HG02840 (cell line): ENCODE measurements around the gene KANSL1.

Source experiments
- ATAC-seq: cut with Tn5 transposase; IDR thresholded peaks from one replicate; pipeline ENCODE4 v1.9.1; 2021; ENCODE audit warnings: mild to moderate bottlenecking, moderate library complexity, moderate number of reproducible peaks; ENCODE audit not compliant: unreplicated experiment, low FRiP score

The KANSL1 gene

GRCh38 chr17:46044989-46045388, 148.2 kb downstream of the KANSL1 start:
- ATAC-seq = no peak

GRCh38 chr17:46044286-46044928, 148.8 kb downstream of the KANSL1 start:
- no peak for ATAC-seq

- ATAC-seq = no peak
These were observed 149.6 kb downstream of the KANSL1 start for GRCh38 chr17:46043606-46044005.

DNA sequence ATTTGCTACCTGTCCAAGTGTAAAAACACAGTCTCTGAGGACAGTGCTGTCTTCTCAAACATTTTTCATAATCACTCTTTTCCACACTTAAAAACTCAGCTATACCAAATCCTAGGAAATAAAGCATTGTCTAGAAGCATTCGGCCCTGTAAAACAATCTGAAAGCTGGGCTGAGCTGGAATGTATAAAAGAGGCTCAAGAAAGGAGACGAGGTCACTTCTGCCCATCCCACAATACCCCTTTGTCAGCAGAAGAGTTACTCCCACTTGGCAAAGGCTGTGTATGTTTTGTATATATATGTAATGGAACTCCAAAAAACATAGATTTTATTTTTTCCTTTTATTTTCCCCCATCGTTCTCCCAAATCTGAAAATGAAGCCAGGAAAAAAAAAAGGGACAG, 150.3 kb downstream of the KANSL1 start:
- ATAC-seq = no peak

DNA sequence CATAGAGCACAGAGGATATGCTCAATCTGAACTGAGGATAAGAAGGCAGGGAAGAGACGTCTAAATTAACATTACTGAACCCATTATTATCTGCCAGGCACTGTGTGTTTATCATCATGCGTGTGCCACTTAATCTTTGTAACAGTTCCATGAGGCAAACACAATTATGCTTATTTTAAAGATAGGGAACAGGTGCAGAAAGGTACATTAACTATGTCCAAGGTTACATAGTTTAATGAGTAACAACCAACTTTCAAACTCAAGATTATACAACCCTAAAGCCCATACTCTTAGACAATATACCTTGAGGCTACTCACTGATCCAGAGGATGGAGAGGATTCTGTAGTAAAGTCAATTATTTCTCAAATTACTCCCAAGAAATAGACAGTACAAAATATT, 151.0 kb downstream of the KANSL1 start:
- ATAC-seq = no peak

DNA sequence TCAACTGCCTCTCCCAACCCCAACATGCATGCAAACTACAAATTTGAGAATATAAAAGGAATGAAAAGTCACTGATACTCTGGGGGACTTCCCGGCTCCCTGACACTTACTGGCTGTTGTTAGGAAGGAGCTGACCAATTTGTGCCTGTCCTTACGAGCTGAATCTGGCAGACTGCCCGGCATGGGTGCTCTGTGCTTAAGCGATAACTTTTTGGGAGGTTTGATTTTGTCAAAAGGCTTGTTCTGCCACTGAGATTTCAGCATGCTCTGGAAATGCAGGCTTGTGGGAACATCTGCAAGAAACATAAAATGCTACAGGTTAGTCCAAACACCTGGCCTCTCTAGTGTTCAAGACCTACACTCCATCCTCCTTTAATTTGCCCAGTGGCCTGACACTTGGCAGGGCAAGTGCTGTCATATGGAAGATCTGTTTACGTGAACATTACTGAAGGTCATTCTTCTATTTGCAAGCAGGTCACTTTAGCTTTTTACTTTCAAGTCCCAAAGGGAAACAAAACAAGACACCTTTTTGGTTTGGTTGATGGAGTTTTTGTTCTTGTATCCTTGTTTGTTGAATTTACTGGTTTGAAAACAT, 153.5 kb downstream of the KANSL1 start:
- no peak for ATAC-seq

DNA sequence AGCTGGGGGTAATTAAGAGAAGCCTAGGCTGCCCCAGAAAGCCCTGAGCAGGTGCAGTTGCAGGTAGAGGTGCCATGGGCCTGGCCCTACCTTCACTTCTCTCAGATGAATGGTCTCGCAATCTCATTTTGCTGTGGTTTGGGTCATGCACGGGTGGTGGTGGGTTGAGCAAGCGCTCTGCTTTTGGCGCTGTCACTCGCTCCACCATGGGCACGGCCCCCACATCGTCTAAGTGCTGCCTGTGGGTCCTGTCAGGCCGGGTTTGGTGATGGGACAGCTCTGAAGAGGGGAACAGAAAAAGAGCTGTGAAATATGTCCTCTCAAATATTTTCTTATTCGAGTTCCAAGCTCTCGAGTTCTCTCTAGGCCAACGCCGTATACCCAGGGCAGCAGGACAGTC, 154.3 kb downstream of the KANSL1 start:
- no peak for ATAC-seq

GRCh38 chr17:46038414-46038813, 154.8 kb downstream of the KANSL1 start:
- no peak for ATAC-seq

DNA sequence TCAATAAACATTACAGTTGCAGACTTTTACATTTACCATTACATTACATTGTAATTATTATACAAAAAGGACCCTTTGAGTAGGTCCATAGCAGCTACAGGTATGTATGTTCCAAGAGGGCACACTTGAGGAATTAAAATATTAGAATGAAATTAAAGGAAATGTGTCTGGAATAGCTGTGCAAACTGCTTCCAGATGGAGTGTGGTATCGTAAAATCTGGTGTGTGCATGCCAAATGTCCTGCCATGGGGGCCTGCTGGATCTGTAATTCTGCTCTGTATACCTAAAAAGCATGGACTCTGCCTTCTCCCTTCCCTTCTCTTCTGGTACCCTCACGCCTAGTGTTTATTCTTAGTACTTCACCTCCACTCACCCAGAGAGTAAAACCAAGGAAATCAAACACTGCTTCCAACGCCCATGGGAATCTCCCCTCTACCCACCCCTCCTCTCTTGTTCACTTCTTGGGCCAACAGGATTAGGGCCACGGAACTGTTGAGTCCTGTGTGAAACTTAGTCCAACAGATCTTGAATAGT, 155.4 kb downstream of the KANSL1 start:
- no peak for ATAC-seq

DNA sequence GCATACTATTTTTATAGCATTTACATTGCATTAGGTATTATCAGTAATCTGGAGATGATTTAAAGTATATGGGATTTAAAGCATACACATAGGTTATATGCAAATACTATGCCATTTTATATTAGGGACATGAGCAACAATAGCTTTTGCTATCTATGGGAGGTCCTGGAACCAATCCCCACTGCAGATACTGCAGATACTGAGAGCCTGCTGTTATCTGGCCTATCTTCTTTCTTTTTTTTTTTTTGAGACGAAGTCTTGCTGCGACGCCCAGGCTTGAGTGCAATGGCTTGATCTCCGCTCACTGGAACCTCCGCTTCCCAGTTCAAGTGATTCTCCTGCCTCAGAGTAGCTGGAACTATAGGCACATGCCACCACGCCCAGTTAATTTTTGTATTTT, 156.7 kb downstream of the KANSL1 start:
- ATAC-seq = no peak

- no peak for ATAC-seq
These were observed 158.0 kb downstream of the KANSL1 start for GRCh38 chr17:46035112-46035818.

DNA sequence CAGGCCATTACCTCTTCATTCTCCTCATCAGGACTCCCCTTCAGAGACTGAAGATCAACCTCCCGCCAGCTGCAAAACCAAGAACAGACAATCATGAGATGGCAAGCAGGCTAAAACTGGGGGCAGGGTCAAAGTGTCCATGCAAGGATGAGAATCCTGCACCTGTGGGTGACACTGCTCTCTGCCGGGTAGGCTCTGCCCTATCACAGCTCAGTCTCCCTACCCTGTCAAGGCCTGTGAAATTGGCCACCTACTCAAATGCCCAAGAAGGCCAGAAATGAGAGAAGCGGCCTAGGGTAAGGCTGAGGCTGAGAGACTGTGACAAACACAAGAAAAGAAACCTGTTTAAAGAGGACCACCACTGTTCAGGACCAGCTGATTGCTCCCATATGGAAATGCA, 159.8 kb downstream of the KANSL1 start:
- ATAC-seq = no peak

DNA sequence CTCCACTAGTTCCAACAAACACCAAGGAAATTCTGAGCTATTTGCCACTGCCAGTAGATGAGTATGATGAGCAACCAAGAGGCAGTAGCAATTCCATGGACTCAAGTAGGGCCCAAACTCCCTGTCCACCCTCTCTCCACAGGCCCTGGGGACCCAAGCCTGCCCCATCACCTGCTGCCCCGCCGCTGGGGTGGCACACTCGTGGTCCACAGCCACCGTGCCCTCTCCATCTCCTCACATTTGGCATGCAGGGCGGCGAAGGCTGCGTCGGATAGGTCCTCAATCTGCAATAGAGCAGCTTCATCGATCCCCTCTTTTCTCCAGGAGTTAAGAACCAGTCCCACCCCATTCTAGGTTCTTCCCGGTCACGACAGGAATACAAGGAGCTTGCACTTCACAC, 160.3 kb downstream of the KANSL1 start:
- no peak for ATAC-seq

- no peak for ATAC-seq
These were observed 161.3 kb downstream of the KANSL1 start for GRCh38 chr17:46031920-46032319.

- ATAC-seq = no peak
These were observed 161.8 kb downstream of the KANSL1 start for GRCh38 chr17:46031440-46031839.

DNA sequence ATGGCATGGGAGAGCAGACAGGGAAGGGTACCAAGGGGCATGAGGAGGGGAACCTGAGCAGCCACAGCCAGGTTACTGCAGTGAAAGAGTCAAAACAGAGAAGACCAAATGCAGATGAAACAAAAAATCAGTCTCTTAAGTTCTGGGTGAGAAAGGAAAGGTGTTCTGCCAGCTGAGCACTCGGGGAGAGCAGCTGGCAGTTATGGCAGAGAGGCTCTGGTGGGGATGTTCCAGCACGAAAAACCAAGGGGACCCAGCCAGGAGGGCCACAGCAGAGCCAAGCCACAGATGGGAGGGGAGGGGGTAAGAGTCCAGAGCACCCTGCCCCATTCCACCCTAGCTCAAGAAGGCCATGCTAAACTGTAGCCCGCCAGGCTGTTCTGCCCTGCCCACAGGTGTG, 162.5 kb downstream of the KANSL1 start:
- ATAC-seq = no peak

DNA sequence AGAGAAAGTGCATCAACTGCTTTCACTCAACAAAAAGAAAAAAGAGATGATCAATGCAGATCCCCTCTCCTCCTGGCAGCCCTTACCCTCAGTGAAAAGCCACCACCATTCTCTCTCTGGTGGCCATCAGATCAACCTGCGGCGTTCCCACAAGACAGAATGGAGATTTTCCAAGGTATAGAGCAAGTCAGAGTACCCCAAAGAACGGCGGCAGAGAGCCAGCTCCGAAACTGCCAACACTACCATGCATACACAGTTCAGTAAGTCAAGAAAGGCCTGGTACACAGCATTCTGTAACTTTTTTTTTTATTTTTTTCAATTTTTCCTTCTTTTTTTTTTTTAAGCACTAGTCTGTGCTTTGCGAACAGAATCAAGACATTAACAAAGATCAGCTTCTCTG, 163.6 kb downstream of the KANSL1 start:
- ATAC-seq = no peak

DNA sequence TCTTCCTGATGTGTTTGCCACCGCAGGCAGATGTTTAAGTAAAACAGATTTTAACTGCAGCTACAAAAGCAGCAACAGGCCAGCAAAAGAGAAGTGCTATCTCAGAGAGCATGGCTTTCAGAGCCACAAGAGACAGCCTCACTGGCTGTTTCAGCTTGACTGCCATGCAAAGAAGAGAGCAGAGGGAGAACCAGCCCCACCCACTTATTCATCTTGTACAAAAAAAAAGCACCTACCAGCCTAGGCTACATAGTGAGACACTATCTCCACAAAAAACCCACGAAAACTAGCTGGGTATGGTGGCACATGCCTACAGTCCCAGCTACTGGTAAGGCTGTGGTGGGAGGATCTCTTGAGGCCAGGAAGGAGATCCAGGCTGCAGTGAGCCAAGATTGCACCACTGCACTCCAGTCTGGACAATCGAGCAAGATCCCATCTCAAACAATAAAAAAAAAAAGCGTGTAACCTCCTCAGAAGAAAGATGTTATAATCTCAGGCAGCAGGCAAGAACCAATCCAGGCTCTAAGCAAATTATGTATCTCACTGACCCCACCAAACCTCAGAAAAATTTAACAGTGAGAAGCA, 164.2 kb downstream of the KANSL1 start:
- no peak for ATAC-seq

DNA sequence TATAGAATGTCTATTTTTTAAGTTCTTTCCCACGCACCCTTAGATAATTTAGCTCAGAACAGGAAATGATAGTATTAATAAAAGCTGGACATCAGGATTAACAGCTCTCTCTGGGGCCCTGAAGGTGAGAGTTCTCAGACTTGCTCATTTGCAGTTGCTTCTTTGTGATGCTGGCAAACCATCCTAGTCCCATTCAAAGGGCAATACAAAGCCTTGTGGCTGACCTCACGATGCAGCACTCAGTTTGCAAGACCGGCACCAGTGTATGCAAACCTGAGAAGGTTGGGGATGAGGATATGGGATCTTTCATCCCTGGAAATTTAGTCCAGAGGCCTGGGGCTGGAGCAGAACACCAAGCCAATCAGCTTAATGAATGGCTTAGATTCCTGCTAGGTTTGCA, 164.9 kb downstream of the KANSL1 start:
- ATAC-seq = no peak

- ATAC-seq = no peak
These were observed 165.3 kb downstream of the KANSL1 start for GRCh38 chr17:46027976-46028325.
